Kasumi-1 (cell line): ENCODE data around the gene PEX11B.

Experiments used
- DNase-seq, 2 experiments: peaks; one replicate each; lab custom pipeline; 2025; lab: John Stamatoyannopoulos, UW

Gene PEX11B

GRCh38 chr1:145908653-145909052, 9.9 kb downstream of the PEX11B start:
- no peak for DNase-seq

GRCh38 chr1:145906954-145907753, 11.4 kb downstream of the PEX11B start:
- no peak for DNase-seq

- DNase-seq, result no peak
These were observed 17.1 kb downstream of the PEX11B start for GRCh38 chr1:145901312-145902021.

GRCh38 chr1:145898756-145899155, 19.8 kb downstream of the PEX11B start:
- no peak for DNase-seq

GRCh38 chr1:145897969-145898368, 20.5 kb downstream of the PEX11B start:
- no peak for DNase-seq

- no peak for DNase-seq
These were observed 23.0 kb downstream of the PEX11B start for GRCh38 chr1:145895471-145895870.

- DNase-seq, result no peak
These were observed 25.0 kb downstream of the PEX11B start for GRCh38 chr1:145893306-145894055.

- DNase-seq, result no peak
These were observed 25.9 kb downstream of the PEX11B start for GRCh38 chr1:145892486-145893087.

- DNase-seq, result peak; percentile 82 to 84
These were observed 26.7 kb downstream of the PEX11B start for GRCh38 chr1:145891587-145892485.

GRCh38 chr1:145891143-145891542, 27.4 kb downstream of the PEX11B start:
- DNase-seq, result no peak

- DNase-seq, result no peak
These were observed 28.8 kb downstream of the PEX11B start for GRCh38 chr1:145889722-145890121.

- no peak for DNase-seq
These were observed 30.9 kb downstream of the PEX11B start for GRCh38 chr1:145887631-145888030.

- no peak for DNase-seq
These were observed 31.7 kb downstream of the PEX11B start for GRCh38 chr1:145886816-145887215.

GRCh38 chr1:145886390-145886789, 32.1 kb downstream of the PEX11B start:
- no peak for DNase-seq

GRCh38 chr1:145885738-145886287, 32.7 kb downstream of the PEX11B start, which contains the start of gene ANKRD35:
TSS of gene ANKRD35 (minus strand) at chr1:145885866. CDS start at chr1:145885758, 108 bp downstream.
- peak; percentile 34 to 66 for DNase-seq

GRCh38 chr1:145884675-145885074, 33.8 kb downstream of the PEX11B start:
- DNase-seq, result no peak

- DNase-seq, result no peak
These were observed 38.7 kb downstream of the PEX11B start for GRCh38 chr1:145879775-145880174.

- no peak for DNase-seq
These were observed 39.8 kb downstream of the PEX11B start for GRCh38 chr1:145878724-145879123.

GRCh38 chr1:145877923-145878486, 40.5 kb downstream of the PEX11B start:
- no peak for DNase-seq

- no peak for DNase-seq
These were observed 43.9 kb downstream of the PEX11B start for GRCh38 chr1:145874646-145875045.
